ENCODE results near the gene PCNX1.

The PCNX1 gene

DNA sequence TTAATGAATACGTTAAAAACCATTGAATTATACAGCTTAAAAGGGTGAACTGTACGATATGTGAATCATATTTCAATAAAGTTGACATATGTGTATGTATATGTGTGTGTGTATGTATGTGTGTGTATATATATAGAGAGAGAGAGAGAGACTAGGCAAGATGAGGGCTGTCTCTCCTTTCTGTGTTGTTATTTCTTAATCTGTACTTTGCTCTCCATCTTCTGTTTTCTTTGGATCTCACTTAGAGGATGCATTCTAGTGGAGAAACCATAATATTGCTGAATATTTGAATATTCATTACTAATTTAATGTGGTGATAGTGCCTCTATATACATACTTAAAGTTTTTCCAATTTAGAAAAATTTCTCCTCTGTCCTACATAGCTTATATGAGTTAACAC is 50.5 kb downstream of the PCNX1 start:
- DNase-seq (ENCODE audit: low read depth in 2 of 2), result no peak

DNA sequence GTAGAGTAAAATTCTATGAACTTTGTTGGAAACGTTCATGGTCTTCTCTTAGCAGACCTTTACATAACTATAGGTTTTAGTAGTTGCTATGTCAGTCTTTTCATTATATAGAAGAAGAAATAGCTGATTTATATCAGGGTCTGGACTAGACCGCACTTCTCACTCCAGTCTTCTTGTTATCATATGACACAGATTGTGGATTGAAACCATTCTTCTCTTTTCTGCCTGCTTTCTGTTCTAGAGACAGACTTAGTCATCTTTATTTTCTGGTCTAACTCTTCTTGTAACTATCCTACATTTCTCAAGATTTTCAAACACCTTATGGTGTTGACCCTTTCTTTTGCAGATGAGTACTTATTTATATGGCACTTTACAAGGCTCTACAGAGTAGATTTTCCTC is 55.7 kb downstream of the PCNX1 start:
- no peak for DNase-seq (ENCODE audit: low read depth in 2 of 2)

DNA sequence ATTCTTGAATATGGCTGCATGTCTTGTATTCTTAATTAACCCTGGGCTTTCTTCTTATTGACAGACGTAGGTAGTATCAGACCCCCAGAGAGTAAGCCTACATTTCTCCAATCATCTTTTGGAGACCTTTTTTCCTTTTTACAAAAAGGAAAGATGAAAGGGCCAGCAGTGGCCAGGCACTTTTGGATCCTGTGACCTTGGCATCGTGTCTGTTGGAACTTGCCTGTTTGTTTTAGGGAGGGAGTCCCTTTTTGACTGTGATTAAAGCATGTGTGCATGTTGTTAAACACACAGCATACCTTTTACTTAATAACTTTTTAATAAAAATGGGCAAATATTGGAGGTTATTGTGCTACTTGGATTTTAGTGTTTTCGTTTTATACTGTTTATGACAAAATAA is 57.2 kb downstream of the PCNX1 start:
- no peak for DNase-seq (ENCODE audit: low read depth in 2 of 2)

DNA sequence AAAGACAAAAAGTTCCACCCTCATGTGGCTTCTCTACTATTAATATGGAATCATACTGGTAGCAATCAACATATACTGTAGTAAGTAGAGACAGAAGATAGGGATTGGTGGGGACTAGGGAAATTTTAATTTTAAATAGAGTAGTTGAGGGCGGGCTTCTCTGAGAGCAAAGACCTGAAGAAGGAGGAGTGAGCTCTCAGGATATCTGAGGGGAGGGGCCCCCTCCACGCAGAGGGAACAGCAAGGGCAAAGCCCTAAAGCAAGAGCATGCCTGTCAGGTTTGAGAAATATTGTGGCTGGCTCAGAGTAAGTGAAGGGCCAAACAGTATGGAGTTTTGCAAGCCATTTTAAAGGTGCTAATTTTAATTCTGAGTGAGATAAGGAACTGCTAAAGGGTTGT is 64.3 kb downstream of the PCNX1 start:
- DNase-seq (ENCODE audit: low read depth in 2 of 2), result no peak

DNA sequence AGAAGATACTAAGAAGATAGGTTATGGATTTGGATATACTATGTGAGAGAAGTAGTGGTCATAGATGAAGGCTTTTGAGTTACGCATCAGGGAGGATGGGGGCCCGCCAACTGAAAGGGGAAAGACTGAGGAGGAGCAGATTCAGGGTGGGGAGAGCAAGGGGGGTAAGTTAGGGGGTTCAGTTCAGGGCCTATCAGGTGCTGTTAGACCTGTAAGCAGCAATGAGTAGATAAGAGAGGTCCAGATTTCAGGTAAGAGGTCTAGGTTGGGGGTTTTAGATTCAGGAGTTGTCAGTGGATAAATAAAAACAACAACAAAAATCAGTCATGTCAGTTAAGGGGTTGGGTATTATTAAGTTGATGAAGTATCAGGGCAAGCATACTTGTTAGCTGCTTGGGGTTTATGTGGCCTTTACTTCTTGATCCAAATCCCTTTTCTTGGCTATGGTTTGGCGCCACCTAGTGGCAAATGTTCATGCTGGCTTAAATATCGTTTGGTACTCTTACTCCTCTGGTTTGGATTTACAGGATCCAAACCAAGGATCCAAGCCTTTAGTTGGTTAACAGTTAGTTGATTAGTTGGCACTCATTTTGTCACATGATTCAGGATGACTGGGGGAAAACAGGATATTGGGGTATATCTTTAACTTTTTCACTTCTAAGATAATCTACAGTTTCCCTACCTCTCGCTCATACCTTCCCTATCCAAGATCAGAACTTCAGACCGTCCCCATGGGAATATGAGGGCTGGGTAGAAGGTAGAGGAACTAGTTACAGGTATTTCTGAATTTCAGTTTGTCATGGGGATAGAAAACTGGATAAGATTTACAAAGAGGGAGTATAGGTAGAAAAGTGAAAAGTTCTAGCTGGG is 65.1 kb downstream of the PCNX1 start:
- peak; percentile 62 to 78 for DNase-seq (ENCODE audit: low read depth in 2 of 2)

DNA sequence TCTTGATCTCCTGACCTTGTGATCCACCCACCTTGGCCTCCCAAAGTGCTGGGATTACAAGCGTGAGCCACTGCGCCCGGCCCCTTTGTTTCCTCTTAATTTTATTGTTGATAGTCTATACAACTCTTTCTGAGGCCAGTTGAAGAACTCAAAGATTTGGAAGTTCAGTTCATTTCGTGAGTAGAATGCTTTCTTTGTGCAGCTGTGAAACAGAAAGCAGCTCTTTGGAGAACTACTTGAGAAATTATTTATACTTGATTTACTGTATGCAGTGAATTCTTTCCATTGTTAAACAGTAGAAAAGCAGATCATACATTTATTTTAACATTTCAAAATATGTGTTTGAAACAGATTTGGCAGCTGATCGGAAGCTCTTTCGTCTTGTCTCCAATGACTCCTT is 69.3 kb downstream of the PCNX1 start:
- no peak for DNase-seq (ENCODE audit: low read depth in 2 of 2)

DNA sequence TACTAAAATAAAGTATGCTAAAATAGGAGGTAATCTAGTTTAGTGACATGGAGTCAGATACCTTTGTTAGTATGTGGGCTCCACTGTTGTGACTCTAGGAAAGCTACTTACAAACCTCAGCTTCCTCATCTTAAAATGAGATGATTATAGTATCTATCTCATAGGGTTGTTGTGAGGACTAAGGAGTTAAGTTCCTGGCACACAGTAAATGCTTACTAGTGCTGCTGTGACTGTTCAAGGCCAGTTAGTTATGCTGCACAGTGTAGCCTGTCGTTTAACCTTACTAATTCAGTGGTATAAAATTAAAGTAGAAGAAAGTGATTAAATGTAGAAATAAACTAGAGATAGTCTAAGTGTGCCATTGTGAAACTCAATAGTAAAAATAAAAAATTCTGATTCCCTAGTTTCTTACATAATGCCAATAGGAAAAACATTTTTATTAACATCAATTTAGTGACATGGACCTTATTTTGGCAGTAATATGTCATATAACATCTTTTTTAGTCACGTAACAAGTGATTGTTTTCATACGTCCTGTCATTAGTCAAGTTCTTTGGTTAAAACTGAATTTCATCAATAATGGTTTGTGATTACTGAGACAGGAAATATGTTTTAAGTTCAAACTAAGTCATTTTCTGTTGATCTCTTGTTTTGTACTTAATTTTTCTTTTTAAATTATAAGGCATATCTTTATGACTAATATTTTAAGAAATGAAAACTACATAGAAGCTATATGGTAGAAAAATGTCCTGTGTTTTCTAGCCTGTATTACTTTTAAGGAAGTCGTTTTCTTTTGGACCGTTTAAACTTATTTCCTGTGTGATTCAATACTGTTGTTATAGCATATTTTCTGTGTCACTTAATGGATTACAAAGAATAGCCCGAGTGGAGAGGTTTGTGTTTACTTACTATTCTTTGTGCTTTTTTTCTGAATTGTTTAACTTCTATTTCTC is 74.0 kb downstream of the PCNX1 start:
- DNase-seq (ENCODE audit: low read depth in 2 of 2), result no peak

DNA sequence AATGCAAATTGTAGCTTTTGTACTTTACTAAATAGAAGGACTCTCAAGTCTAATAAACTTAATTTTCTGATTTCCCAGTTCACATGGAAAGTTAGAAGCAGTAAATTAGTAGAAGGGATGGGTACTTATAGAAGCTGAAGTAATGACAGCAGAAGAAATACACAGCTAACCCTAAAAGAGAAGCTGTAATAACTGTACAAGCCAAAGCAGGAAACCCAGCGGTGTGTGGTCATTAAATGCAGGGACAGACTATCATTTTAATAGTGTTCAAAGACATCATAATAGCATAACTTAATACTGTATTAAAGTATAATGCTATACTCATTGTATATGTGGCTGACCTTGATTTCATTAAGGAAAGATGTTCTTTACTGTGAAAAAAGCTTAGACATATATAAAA is 74.9 kb downstream of the PCNX1 start:
- DNase-seq (ENCODE audit: low read depth in 2 of 2), result no peak

DNA sequence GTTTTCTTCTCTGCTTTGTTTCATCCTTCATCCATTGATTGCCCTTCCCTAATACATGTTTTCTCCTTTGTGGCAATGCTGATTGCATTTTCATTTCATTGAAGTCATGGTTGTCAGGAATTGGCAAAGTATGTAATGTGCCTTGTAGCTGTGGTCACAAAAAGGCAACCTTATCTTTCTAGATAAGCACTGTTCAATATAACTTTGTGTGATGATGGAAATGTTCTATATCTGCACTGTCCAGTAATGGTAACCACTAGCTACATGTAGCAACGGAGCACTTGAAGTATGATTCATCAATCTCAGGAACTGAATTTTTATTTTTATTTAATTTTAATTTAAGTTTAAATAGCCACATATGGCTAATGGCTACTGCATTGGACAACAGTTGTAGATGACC is 79.8 kb downstream of the PCNX1 start:
- DNase-seq (ENCODE audit: low read depth in 2 of 2), result no peak

DNA sequence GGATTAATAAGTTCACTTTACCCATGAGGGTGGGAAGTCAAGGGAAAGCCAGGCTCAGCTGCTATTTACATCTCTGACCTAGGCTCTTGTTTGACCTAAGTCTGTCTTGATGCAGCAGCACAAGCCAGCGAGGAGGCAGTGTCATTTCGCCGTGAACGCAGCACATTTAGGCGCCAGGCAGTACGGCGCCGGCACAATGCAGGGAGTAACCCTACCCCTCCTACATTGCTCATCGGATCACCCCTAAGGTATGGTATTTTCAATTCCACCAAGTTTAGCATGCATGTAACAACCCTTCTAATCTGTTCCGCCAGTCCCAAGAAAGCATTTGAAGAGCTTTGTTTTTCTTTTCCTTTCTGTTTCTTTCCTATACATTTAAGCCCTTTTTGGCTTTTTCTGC is 81.2 kb downstream of the PCNX1 start:
- DNase-seq (ENCODE audit: low read depth in 2 of 2), result no peak

DNA sequence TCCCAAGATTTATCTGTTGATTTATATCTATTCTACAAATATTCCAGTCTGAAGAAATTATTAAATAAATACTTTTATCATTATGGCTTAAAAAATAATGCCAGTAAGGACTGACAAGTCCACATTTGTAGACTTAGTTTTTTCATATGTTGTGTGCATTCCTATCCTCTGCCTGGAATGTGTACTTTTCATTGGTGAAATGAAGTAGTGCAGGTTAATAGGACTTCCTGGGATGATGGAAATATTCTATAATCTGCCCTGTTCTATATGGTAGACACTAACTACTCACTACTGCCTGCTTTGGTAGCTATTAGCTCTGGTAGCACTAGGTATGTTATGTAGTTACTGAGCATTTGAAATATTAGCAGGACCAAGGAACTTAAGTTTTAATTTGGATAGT is 86.7 kb downstream of the PCNX1 start:
- DNase-seq (ENCODE audit: low read depth in 2 of 2), result no peak

DNA sequence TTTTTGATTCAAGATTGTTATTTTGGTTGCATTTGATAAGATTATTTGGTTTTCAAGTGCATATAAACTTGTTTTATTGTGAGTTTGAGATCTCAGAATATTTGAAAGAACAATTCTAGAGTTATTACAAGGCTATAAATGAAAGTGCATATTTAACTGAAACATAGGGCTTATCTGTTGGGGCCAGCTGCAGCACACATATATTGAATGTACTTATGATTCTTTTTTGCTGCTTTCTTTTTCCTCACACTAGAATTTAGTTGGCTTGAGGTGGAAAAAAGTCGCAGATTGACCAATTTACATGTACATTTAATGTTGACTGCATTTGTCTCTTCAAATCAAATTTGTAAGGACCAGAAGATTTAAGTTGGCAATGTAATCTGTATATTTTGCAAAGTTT is 88.0 kb downstream of the PCNX1 start:
- no peak for DNase-seq (ENCODE audit: low read depth in 2 of 2)

DNA sequence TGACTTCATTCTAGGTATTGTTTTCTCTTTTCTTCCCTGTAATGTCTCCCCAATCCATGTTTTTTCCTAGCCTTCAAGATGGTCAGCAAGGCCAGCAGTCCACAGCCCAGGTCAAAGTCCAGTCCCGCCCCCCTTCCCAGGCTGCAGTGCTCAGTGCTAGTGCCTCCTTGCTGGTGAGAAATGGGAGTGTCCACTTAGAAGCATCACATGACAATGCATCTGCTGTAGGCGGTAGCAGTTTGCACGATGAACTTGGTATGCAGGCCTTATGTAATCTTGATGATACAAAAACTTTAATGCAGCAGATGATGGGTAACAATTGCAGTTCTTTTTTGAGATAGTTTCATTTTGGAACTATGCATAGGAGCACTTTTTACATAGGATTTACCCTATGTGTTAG is 88.4 kb downstream of the PCNX1 start:
- DNase-seq (ENCODE audit: low read depth in 2 of 2), result no peak

DNA sequence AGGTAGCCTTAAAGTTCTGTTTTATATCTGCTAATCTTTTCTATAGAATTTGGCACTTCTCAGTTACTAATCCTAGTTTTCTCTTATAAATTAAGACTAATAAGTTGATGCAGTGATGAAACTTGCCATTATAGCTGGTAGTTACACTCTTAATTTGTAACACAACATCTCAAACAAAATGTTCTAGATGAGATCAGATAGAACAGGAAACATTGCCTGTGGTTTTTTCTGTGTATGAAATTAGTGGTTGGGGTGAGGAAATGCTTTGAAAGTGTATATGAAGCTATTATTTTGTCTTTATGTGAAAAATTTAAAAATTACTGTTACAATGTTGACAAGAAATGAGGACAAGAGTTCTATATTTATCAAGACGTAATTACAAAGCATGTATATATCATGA is 91.9 kb downstream of the PCNX1 start:
- DNase-seq (ENCODE audit: low read depth in 2 of 2), result no peak

DNA sequence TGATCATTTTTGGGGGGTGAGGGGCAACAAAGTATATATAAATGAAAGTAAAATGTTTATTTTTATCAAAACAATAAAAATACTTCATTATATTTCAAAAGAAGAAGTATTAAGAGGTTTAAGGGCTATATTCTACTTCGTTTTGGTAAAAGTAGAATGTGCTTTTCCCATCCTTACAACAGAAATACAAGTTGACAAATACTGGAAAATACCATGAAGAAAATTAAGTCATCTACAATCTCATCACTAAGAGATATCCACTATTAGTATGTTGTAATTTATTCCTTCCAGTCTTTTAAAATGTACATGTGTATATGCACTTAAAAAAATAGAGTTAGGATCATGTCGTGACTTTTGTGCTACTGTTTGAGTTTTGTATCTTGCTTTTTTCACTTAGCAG is 92.8 kb downstream of the PCNX1 start:
- no peak for DNase-seq (ENCODE audit: low read depth in 2 of 2)

DNA sequence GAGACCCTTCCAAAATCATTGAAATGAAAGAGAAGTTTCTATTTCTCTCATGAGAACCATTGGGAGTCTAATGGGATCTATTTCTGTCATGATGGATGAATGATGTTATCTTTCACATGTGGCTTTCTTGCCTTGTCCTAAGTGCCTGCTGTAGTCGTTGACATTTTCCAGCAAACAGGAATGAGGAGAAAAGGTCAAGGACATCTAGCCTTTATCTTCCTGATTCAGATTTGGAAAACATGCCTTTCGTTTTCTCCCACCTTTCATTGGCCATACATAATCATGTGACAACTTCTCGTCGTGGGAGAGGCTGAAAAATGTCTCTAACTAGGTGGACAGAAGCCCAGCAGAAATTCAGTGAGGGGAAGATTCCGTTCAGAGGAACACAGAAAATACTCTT is 94.5 kb downstream of the PCNX1 start:
- no peak for DNase-seq (ENCODE audit: low read depth in 2 of 2)

DNA sequence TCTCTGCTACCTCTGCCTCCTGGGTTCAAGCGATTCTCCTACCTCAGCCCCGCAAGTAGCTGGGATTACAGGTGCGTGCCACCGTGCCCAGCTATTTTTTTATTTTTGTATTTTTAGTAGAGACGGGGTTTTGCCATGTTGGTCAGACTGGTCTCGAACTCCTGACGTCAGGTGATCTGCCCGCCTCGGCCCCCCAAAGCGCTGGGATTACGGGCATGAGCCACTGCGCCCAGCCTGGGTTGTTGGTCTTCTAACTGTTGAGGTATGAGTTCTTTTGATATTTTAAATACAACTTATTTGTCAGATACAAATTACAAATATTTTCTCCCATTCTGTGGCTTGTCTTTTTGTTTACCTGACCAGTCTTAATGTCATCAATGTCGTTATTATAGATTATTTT is 95.9 kb downstream of the PCNX1 start:
- DNase-seq (ENCODE audit: low read depth in 2 of 2), result no peak

DNA sequence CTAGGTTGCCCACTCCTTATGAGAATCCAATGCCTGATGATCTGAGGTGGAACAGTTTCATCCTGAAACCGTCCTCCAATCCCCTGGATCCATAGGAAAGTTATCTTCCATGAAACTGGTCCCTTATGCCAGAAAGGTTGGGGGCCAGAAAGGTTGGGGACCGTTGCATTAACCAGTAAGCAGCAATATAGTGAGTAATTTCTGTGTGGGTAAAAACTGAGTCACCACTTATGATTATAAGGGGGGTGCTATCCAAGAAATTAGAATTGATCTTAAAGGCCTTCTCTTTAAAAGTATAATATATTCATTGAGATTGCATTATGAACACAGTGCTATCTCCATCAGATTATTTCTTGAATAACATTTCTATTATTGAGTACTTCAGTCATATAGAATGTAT is 97.2 kb downstream of the PCNX1 start:
- no peak for DNase-seq (ENCODE audit: low read depth in 2 of 2)

DNA sequence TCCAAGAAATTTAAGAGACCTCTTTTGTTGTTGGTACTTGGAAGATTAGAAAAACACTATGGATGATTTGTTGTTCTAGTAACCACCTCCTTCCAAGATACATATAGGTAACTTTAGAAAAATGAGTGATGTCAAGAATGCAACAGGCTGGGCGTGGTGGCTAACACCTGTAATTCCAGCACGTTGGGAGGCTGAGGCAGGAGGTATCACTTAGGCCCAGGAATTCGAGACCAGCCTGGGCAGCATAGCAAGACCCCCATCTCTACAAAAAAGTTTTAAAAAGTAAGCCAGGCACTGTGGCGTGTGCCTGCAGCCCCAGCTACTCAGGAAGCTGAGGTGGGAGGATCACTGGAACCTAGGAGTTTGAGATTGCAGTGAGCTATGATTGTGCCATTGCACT is 97.8 kb downstream of the PCNX1 start:
- DNase-seq (ENCODE audit: low read depth in 2 of 2), result no peak

DNA sequence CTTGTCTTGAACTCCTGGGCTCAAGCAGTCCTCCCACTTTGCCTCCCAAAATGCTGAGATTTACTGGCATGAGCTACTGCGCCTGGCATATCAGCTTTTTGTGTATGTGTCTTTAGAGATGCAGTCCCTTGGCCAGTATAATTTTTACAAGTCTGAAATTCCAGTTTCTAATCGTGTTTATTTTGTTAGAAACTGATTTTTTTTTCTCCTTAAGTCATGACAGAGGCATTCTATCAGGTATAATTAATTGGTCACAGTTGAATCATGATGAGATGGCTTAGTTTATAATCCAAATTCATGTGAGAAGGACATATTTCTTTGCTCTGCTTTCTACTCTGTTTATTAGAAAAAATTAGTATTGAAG is 98.9 kb downstream of the PCNX1 start:
- no peak for DNase-seq (ENCODE audit: low read depth in 2 of 2)

DNA sequence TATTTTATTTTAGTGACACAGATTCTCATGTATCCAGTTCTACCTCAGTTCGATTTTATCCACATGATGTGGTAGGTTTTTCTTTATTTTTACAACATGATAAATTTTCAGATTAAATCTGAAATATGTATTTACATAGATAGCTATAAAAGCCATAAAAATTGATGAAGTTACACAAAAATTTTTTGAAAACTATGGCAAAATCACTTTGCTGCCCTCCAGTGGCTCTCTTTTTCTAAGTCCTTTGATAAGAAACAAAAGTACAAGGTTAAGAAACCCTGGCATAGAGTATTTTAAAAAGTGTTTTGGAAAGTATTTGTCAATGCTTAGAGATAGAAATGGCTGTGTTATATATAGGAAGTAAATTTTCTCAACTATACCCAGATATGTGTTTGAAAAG is 104.2 kb downstream of the PCNX1 start:
- no peak for DNase-seq (ENCODE audit: low read depth in 2 of 2)

DNA sequence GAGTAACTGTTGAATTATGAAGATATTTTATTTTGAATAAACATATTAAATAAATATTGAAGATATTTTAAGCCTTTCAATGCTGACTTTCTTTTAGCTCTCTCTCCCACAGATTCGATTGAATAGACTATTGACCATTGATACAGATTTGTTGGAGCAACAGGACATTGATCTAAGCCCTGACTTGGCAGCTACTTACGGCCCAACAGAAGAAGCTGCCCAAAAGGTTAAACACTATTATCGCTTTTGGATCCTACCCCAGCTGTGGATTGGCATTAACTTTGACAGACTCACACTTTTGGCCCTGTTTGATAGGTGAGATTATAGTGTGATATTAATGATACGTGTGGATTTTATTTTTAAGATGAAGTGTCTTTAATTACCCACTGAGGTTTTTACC is 105.6 kb downstream of the PCNX1 start:
- no peak for DNase-seq (ENCODE audit: low read depth in 2 of 2)

DNA sequence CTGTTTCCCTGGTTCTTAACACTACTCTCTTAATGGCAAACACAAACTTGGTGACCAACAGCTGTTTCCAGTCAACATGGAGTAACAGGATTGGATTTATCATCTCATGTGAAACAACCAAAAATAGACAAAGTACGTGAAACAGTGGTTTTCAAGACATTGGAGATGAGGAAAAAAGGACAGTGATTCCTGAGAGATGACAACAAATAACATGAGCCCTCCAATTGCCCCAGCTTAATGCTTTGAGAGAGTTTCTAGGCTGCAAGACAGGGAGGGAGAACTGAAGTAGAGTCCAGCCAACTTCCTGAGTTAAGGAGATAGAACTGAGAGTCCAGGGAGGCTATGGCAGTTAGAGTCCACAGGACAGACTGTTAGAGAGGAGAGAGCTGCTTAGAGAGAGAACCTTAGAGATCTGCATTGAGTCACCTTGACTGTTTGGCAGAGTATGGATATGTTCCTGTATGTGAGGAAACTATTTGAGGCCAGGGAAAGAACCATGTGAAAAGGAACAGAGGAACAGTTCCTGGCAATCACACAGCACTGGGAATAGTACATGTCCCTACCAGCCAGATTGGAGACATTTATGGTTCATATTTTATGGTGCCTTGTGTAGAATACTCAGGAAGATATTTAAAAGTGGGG is 106.4 kb downstream of the PCNX1 start:
- no peak for DNase-seq (ENCODE audit: low read depth in 2 of 2)

Data from stimulated activated CD8-positive, alpha-beta memory T cell treated with anti-CD3 and anti-CD28 coated beads, Interleukin-7, amount 100 ng/mL, for 1 hour (primary cell).